Naive thymus-derived CD8-positive, alpha-beta T cell (primary cell): Measurements from ENCODE around the gene SLIT1. TPM values are rescaled to one million over a fixed set of nuclear protein-coding genes. Genes with fewer than 3 reads are reported as not detected.
"Not testable (repeated sequence)": the region's sequence is repeated elsewhere in the genome, so short reads cannot be mapped to it uniquely, and the experiment has no call there.

Source experiments
- ATAC-seq, 2 donors: fragments of 150-1000 bp; cut with Tn5 transposase in 1 of 2; sonication (Bioruptor Pico), chemical (Tn5 transposase) in 1 of 2; 1 replicate in 1 of 2; 2 replicates in 1 of 2; pipeline ENCODE4 v1.10.0; 2021; ENCODE audit warnings: mild to moderate bottlenecking in 2 of 2, moderate library complexity in 2 of 2
- POLR2A ChIA-PET: fragments of 350-600 bp; sonication (Branson Sonifier 250); formaldehyde crosslinking; loops from one replicate; lab custom pipeline; 2021; ENCODE audit warnings: antibody characterized with exemption; lab: Charles Lee
- DNase-seq, 10 donors: peaks; one replicate each; pipeline versions ENCODE4 v3.0.0 to v3.0.0-alpha.2; 2020 to 2022
- H3K27ac Mint-ChIP-seq, 10 donors: one replicate each; pipeline ENCODE4 v1.8.0; 2020 to 2022; ENCODE audit warnings: mild to moderate bottlenecking in 10 of 10, mixed read lengths in 10 of 10, moderate library complexity in 4 of 10, inconsistent platforms in 1 of 10
- H3K27me3 Mint-ChIP-seq, 5 donors: one replicate each; pipeline ENCODE4 v1.8.0; 2021 to 2022; ENCODE audit warnings: mixed read lengths in 5 of 5
- H3K36me3 Mint-ChIP-seq, 3 donors: one replicate each; pipeline ENCODE4 v1.8.0; 2020 to 2022; ENCODE audit warnings: mixed read lengths in 3 of 3, mild to moderate bottlenecking in 2 of 3, inconsistent platforms in 1 of 3
- H3K4me1 Mint-ChIP-seq, 4 donors: one replicate each; pipeline ENCODE4 v1.8.0; 2021 to 2022; ENCODE audit warnings: mixed read lengths in 4 of 4
- H3K4me3 Mint-ChIP-seq, 10 donors: one replicate each; pipeline ENCODE4 v1.8.0; 2020 to 2022; ENCODE audit warnings: mild to moderate bottlenecking in 10 of 10, mixed read lengths in 10 of 10, moderate library complexity in 6 of 10, inconsistent platforms in 1 of 10
- H3K9me3 Mint-ChIP-seq, 9 donors: one replicate each; pipeline ENCODE4 v1.8.0; 2020 to 2022; ENCODE audit warnings: mixed read lengths in 9 of 9, mild to moderate bottlenecking in 3 of 9, inconsistent platforms in 1 of 9, moderate library complexity in 1 of 9
- polyA plus RNA-seq, 3 donors: library from polyadenylated mRNA; unstranded; fragments of 300-500 nt; fragmentation: Illumina TruSeq; gene quantifications; one replicate each; pipeline ENCODE4 v1.2.3, GENCODE V29; 2021
- total RNA-seq, 8 experiments: library from RNA in 2 of 8; stranded (reverse) in 2 of 8; gene quantifications; one replicate each; pipeline ENCODE4 v1.2.3 and lab custom pipeline; 2021 to 2026

SLIT1 gene
- total and polyA plus RNA-seq, 5 experiments from 2014 or later, result 0.05 to 0.26 (median 0.11) TPM; not detected in 2

DNA sequence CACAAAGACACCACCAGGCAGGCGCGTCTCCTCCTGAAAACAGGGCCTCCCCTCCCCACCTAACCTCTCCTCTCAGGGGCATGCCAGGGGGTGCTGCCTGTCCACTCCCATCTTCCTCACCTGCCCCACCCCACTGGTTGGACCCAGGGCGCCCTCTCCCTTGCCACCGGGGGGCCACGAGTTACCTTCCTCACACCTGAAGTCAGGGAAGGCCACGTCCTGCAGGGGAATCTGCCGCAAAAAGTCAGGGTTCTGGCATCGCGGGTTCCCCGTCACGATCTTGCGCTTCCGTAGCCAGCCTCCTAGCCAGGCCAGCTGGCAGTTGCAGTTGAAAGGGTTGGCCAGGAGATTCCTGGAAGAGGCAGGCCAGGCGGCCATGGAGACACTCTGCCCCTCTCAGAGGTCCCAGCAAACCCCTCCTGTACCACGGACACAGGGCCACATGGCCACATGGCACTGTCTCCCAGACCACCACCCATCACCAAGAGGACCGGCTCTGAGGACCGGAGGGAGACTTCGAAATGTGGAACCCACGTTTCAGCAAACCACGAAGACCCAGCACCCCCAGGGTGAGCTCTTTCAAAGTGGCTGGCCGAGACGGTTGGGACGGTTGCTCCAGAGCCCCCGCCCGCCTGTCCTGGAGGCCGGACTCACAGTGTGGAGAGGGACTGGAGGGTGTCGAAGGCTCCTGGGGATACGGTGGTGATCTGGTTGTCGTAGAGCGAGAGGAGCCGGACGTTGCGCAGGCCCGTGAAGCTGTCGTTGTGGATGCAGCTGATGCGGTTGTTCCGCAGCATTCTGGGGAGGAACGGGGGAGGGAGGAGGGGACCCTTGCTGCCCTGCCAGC is 142.8 kb downstream of the SLIT1 start:
- H3K9me3 Mint-ChIP-seq, result peaks cover 0 to 5% (median 0%) of the 10 kb centered on the region in 9 donors
- H3K4me3 Mint-ChIP-seq, result no peak overlapping the region
- no peaks in the 10 kb centered on the region for H3K36me3 Mint-ChIP-seq
- H3K27me3 Mint-ChIP-seq, result no peaks in the 10 kb centered on the region
- ATAC-seq, result no peak
- no peak overlapping the region for H3K27ac Mint-ChIP-seq
- POLR2A ChIA-PET, result no interaction called here
- no peak for DNase-seq
- H3K4me1 Mint-ChIP-seq, result peaks cover 2 to 7% (median 5%) of the 10 kb centered on the region in 4 donors

DNA sequence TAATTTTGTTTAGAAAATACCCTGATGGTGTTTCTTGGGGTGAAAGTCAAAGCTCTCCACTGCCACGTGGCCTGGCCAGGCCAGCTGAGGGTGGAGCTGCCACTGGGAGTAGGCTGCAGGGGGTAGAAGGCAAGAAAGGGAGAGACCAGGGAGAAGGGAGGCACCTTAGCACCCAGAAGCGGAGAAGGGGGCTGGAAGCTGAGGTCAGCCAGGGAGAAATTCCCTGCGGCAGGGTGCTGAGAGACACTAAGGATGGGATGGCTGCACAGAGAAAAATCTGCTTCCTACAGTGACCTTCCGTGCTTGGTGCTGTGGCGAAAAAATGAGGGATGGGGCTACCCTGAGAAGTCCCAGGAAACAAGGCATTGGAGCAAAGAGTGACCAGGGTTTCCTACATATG is 143.7 kb downstream of the SLIT1 start:
- Mint-ChIP-seq H3K36me3 (no peaks in the 10 kb centered on the region), H3K4me1 (peaks cover 10 to 14% (median 11%) of the 10 kb centered on the region in 4 donors), H3K27ac (peak overlapping the region in 2 of 10 donors; percentile 38 to 56), H3K9me3 (peaks cover 0 to 5% (median 0%) of the 10 kb centered on the region in 9 donors), H3K27me3 (peaks cover 0 to 1% (median 0%) of the 10 kb centered on the region in 5 donors), H3K4me3 (no peak overlapping the region)
- POLR2A ChIA-PET, result no interaction called here
- DNase-seq (no peak), ATAC-seq (no peak)

DNA sequence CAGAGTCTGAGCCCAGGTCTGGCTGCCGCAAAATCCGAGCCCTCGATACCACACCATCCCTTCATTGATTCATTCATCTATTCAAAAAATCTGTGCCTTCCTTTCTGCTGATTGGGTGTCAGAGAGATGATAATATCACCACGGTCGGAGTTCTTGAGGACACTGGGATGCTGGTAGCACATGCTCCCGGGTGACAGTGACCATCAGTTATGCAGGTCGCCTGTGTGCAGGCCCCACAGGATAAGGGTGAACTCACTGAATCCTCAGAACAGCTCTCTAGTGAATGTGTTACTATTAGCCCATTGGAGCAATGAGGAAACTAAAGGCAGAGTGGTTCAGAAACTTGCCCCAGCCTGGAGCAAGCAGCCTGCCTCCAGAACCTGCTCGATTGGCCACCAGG is 145.1 kb downstream of the SLIT1 start:
- POLR2A ChIA-PET, result no interaction called here
- ATAC-seq (no peak), DNase-seq (no peak)
- H3K27ac Mint-ChIP-seq, result no peak overlapping the region
- H3K36me3 Mint-ChIP-seq, result no peaks in the 10 kb centered on the region
- H3K9me3 Mint-ChIP-seq, result peaks cover 0 to 5% (median 0%) of the 10 kb centered on the region in 9 donors
- no peak overlapping the region for H3K4me3 Mint-ChIP-seq
- H3K4me1 Mint-ChIP-seq, result peaks cover 11 to 20% (median 13%) of the 10 kb centered on the region in 4 donors
- H3K27me3 Mint-ChIP-seq, result peaks cover 0 to 10% (median 5%) of the 10 kb centered on the region in 5 donors

GRCh38 chr10:97040248-97040584 is 145.5 kb downstream of the SLIT1 start:
- POLR2A ChIA-PET, result no interaction called here
- peaks cover 0 to 5% (median 0%) of the 10 kb centered on the region in 9 donors for H3K9me3 Mint-ChIP-seq
- peaks cover 0 to 14% (median 9%) of the 10 kb centered on the region in 5 donors for H3K27me3 Mint-ChIP-seq
- H3K27ac Mint-ChIP-seq, result no peak overlapping the region
- ATAC-seq, result no peak
- H3K4me1 Mint-ChIP-seq, result peaks cover 11 to 20% (median 13%) of the 10 kb centered on the region in 4 donors
- no peaks in the 10 kb centered on the region for H3K36me3 Mint-ChIP-seq
- no peak overlapping the region for H3K4me3 Mint-ChIP-seq
- no peak for DNase-seq

DNA sequence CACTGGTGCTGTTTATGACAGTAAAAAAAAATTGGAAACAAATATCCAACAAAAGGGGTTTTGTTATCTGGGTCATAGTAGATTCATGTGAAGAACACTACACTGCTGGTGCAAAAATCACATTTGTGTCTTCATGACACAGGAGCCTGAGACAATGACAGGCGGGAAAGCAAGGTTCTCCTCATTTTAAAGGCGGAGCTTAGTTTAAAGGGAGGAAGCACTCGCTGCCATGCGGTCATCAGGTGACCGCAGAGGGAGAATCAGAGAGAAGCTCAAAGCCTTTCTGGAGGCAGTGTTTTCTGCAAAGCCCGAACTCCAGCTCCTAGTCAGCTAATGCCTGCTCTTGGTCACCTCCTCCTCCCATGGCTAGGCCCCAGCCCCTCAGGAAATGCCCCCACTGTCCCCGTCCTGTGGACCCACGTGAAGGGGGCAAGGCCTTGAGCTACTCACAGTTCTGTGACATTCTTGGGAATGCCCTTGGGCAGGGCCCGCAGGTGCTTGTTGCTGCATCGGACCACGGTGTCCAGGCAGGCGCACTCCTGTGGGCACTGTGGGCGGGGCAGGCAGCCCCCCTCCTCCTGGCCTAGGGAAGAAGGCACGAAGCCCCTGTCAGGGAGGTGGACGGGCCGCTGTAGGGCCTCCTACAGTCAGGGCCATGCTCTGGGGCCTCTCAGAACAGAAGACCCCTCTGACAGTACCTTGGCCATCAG is 146.1 kb downstream of the SLIT1 start:
- ATAC-seq, result no peak
- no peak overlapping the region for H3K27ac Mint-ChIP-seq
- H3K4me3 Mint-ChIP-seq, result no peak overlapping the region
- peaks cover 11 to 20% (median 13%) of the 10 kb centered on the region in 4 donors for H3K4me1 Mint-ChIP-seq
- DNase-seq, result no peak
- no peaks in the 10 kb centered on the region for H3K36me3 Mint-ChIP-seq
- peaks cover 0 to 2% (median 0%) of the 10 kb centered on the region in 9 donors for H3K9me3 Mint-ChIP-seq
- POLR2A ChIA-PET, result no interaction called here
- H3K27me3 Mint-ChIP-seq, result peaks cover 0 to 20% (median 9%) of the 10 kb centered on the region in 5 donors

GRCh38 chr10:97038688-97039087 is 147.1 kb downstream of the SLIT1 start:
- DNase-seq (no peak), ATAC-seq (no peak)
- no peaks in the 10 kb centered on the region for H3K36me3 Mint-ChIP-seq
- H3K9me3 Mint-ChIP-seq, result no peaks in the 10 kb centered on the region
- POLR2A ChIA-PET, result no interaction called here
- H3K4me3 Mint-ChIP-seq, result peak overlapping the region in 7 of 10 donors; percentile 9 to 81 (median 57)
- peaks cover 11 to 20% (median 13%) of the 10 kb centered on the region in 4 donors for H3K4me1 Mint-ChIP-seq
- H3K27ac Mint-ChIP-seq, result no peak overlapping the region
- H3K27me3 Mint-ChIP-seq, result peaks cover 0 to 20% (median 9%) of the 10 kb centered on the region in 5 donors

- POLR2A ChIA-PET, result interaction anchor here (0.6 kb wide), 1 partner anchor 639 kb away, joined by 5 read pairs; no protein-coding TSS in a partner anchor
- no peaks in the 10 kb centered on the region for H3K9me3 Mint-ChIP-seq
- peaks cover 0 to 20% (median 9%) of the 10 kb centered on the region in 5 donors for H3K27me3 Mint-ChIP-seq
- DNase-seq (peak; percentile 38 to 79 (median 63)), ATAC-seq (peak; percentile 90 to 98)
- peak overlapping the region in 7 of 10 donors; percentile 9 to 66 (median 56) for H3K27ac Mint-ChIP-seq
- no peaks in the 10 kb centered on the region for H3K36me3 Mint-ChIP-seq
- peaks cover 11 to 20% (median 13%) of the 10 kb centered on the region in 4 donors for H3K4me1 Mint-ChIP-seq
- H3K4me3 Mint-ChIP-seq, result peak overlapping the region; percentile 43 to 84 (median 76)
Measured at GRCh38 chr10:97037365-97038361, 148.1 kb downstream of the SLIT1 start.

GRCh38 chr10:97034958-97035769 is 150.6 kb downstream of the SLIT1 start:
- H3K27ac Mint-ChIP-seq, result no peak overlapping the region
- no peaks in the 10 kb centered on the region for H3K36me3 Mint-ChIP-seq
- DNase-seq, result no peak
- H3K27me3 Mint-ChIP-seq, result peaks cover 1 to 20% (median 9%) of the 10 kb centered on the region in 5 donors
- H3K4me3 Mint-ChIP-seq, result no peak overlapping the region
- H3K9me3 Mint-ChIP-seq, result no peaks in the 10 kb centered on the region
- no peak for ATAC-seq
- POLR2A ChIA-PET, result no interaction called here
- peaks cover 11 to 20% (median 13%) of the 10 kb centered on the region in 4 donors for H3K4me1 Mint-ChIP-seq

DNA sequence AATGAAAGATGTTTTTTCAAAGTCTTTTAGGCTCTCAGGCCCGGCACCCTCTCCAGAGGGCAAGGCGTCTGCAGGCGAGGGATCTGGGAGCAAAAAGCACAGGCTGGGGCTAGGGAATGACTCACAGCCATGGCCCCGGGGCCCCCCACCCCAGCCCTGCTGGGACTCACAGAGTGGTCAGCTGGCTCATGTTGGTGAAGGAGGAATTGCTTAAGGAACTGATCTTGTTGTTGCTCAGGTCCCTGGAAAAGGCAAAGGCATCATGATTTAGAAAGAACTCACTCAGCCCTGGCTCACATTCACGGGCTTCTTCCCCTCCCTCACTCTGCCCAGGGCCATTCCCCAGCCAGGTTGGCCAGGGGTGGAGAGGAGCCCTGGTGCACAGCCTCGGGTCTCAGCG is 151.5 kb downstream of the SLIT1 start:
- ATAC-seq (no peak), DNase-seq (no peak)
- H3K36me3 Mint-ChIP-seq, result no peaks in the 10 kb centered on the region
- POLR2A ChIA-PET, result no interaction called here
- H3K27me3 Mint-ChIP-seq, result peaks cover 1 to 20% (median 9%) of the 10 kb centered on the region in 5 donors
- H3K4me1 Mint-ChIP-seq, result peaks cover 11 to 20% (median 13%) of the 10 kb centered on the region in 4 donors
- no peaks in the 10 kb centered on the region for H3K9me3 Mint-ChIP-seq
- no peak overlapping the region for H3K4me3 Mint-ChIP-seq
- no peak overlapping the region for H3K27ac Mint-ChIP-seq

GRCh38 chr10:97033841-97034240 is 151.9 kb downstream of the SLIT1 start:
- not testable (repeated sequence) for H3K9me3 Mint-ChIP-seq

DNA sequence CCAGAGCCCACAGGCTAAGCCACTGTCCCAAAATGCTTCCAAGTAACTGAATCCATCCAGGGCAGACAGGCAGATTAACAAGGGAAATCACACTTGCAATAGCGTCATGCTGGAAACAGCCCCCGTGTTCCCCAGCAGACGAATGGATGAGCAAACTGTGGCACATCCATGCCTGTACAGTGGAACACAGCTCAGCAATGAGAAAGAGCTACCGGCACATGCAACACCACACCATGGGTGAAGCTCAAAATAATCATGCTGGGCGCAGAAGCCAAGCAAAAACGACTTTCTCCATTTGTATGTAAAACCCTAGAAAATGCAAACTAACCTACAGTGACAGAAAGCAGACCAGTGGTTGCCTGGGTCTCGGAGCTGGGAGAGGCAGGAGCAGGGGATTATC is 153.1 kb downstream of the SLIT1 start:
- ATAC-seq (no peak), DNase-seq (no peak)
- H3K9me3 Mint-ChIP-seq, result no peaks in the 10 kb centered on the region
- no peak overlapping the region for H3K27ac Mint-ChIP-seq
- H3K27me3 Mint-ChIP-seq, result peaks cover 1 to 20% (median 9%) of the 10 kb centered on the region in 5 donors
- no peak overlapping the region for H3K4me3 Mint-ChIP-seq
- POLR2A ChIA-PET, result no interaction called here
- H3K36me3 Mint-ChIP-seq, result no peaks in the 10 kb centered on the region
- peaks cover 5 to 11% (median 6%) of the 10 kb centered on the region in 4 donors for H3K4me1 Mint-ChIP-seq

More at GRCh38 chr10:97033841-97034240, 151.9 kb downstream of the SLIT1 start:
- H3K4me3 Mint-ChIP-seq, H3K27ac Mint-ChIP-seq, DNase-seq, H3K36me3 Mint-ChIP-seq, POLR2A ChIA-PET, ATAC-seq: not testable (repeated sequence)
- H3K27me3 Mint-ChIP-seq, result peaks cover 1 to 20% (median 9%) of the 10 kb centered on the region in 5 donors
- H3K4me1 Mint-ChIP-seq, result peaks cover 11 to 20% (median 13%) of the 10 kb centered on the region in 4 donors
